ENCODE data around the gene DUSP22.
"Not testable (repeated sequence)": the region's sequence is repeated elsewhere in the genome, so short reads cannot be mapped to it uniquely, and the experiment has no call there.

The DUSP22 gene

DNA sequence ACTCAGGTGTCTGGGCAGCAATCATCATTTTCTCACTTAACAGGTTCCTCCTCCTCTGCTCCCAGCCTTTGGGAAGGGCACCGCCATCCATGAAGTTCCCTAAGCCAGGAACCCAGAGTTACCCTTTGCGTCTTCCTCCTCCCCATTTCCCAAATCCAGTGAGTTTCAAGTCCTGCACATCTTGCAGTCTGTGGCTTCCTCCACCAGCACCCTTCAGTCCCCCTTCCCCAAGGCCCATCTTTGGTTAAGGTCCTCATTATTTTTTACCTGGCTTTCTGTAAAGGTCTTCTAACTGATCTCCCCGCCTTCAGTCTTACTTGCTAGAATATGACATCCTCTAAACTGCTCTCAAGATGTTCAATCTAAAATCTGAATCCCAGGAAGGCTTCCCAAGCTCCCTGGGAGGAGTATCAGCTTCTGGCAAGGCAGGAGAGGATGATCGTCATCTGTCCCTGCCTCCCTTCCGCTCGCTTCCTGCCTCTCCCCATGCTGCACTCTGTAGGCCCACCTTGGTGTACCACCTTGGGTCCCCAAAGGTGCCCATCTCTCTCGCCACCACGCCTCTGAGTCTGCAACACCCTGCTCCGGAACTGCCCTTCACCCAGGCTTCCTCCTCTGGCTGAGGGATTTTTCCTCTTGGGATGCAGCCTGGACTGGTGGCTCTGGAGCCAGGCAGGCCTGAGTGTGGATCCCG, 11.4 kb upstream of the DUSP22 start:
- no peak for DNase-seq (ENCODE audit: low spot score)

GRCh38 chr6:281469-282103, 10.7 kb upstream of the DUSP22 start:
- no peak for DNase-seq (ENCODE audit: low spot score)

DNA sequence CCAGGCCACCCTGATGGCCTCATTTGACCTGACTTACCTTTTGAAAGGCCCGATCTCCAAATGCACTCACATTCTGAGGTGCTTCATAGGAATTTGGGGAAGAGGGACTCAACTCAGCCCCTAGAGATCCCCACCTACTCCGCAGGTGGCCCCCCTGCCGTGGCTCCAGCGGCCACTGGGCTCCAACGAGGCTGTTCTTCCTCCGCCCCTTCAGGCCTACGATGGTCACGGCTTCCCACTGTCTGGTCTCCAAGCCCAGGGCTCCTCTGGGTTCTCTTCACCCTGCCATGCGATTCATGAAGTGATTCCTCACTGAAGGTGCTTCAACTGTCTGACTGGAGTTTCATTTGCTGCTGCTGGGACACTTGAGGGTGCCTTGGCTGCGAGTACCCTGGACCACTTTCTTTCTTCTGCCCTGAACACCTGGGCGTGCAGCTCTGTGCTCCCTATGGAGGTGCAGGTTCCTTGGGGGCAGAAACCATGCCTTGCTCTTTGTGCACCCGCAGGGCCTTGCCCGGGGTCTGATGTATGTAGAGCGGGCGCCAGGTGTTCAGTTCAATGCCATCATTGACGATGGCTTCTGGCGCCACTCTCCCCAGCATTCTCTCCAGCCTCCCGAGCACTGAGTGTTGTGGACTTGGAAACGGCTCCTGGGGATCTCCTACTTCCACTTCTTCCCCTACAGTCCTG, 10.0 kb upstream of the DUSP22 start:
- DNase-seq (ENCODE audit: low spot score): no peak

- no peak for DNase-seq (ENCODE audit: low spot score)
These were observed 9.3 kb upstream of the DUSP22 start for GRCh38 chr6:282867-283416.

GRCh38 chr6:284486-284885, 7.8 kb upstream of the DUSP22 start:
- DNase-seq (ENCODE audit: low spot score): no peak

DNA sequence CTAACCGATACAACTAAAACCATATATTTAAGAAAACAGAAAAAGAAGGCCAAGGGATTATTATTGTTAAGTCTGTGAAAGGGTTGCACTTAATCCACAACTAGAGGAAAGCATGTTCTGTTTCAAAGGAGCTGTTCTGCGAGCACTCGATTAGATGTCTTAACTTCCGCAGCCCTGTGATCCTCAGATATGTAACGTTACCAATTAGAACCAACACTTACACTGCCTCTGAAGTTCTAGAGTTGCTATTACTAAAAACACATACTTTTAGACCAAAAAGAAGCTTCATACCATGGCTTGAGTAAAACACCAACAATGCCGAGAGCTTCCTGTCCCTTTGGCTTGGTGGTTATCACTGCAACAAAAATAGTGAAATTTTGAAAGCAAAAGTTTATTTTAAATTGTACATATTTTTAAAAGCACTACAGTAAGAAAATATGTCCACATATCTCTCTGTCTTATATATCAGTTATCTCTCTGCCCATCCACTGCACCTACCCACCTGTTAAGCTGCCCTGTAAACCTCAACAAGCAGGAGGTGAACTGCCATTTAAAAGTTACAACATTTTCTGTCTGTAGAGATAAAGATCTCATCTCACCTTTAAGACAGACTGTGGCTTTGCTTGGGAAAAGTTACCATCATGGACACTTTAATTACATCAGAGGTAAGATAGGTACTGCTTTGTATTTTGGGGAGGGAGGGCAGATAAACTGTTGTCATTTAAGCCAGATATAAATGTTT, 7.1 kb upstream of the DUSP22 start:
- DNase-seq (ENCODE audit: low spot score): no peak

GRCh38 chr6:285902-286301, 6.4 kb upstream of the DUSP22 start:
- not testable (repeated sequence) for DNase-seq (ENCODE audit: low spot score)

DNA sequence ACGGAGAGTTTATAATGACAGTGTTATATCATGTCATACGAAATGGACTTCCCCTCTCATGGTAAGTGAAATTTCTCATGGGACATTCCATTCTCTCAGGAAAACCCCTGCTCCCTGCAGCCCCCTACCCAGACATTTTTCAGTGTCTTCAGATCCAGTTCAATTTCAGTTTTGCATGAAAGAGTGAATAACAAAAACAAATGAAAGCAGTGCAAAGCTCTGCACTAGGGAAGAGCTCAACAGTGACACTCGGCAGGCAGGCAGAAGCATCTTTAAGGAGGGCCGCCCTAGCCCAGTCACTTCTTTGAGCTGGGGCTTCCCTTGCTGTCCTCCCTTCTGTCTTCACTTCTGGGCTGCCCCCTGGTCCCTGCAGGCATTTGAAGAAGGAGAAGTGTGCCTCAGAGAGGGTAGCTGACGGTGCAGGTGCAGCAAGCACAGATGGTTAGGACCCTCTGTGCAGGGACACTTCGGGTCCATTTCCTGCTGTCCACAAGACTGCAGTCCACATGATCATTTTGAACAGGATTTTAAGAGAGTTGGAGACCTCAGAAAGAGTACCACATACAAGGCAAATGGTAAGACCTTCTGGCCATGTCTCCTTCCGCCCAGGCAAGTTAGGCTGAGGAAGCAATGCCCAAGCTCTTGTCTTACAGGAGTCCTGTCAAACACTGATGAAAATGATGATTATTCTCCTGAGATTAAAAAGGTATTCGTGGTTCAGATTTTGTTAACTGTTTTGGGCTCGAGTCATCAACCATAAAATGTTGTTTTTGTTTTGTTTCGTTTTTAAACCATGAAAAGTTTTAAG, 5.4 kb upstream of the DUSP22 start:
- no peak for DNase-seq (ENCODE audit: low spot score)

- DNase-seq (ENCODE audit: low spot score): no peak
These were observed 4.8 kb upstream of the DUSP22 start for GRCh38 chr6:287489-287860.

DNA sequence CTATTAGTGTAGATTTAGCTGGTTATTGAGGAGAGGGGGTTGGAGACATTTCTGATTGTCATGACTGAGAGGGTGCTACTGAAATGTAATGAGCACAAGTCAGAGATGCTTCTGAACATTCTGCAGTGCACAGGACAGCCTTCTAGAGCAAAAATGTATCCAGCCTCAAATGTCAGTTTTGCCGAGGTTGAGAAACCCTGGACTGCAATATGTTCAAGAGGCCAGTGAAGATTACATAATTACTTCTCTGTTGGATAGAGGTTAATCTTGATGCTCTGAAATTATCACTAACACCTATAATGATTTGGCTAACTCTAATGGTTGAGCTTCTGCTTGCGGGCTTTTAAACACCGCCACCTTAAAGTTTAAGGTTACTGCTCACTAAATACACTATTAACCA, 3.4 kb upstream of the DUSP22 start:
- DNase-seq (ENCODE audit: low spot score): no peak

DNA sequence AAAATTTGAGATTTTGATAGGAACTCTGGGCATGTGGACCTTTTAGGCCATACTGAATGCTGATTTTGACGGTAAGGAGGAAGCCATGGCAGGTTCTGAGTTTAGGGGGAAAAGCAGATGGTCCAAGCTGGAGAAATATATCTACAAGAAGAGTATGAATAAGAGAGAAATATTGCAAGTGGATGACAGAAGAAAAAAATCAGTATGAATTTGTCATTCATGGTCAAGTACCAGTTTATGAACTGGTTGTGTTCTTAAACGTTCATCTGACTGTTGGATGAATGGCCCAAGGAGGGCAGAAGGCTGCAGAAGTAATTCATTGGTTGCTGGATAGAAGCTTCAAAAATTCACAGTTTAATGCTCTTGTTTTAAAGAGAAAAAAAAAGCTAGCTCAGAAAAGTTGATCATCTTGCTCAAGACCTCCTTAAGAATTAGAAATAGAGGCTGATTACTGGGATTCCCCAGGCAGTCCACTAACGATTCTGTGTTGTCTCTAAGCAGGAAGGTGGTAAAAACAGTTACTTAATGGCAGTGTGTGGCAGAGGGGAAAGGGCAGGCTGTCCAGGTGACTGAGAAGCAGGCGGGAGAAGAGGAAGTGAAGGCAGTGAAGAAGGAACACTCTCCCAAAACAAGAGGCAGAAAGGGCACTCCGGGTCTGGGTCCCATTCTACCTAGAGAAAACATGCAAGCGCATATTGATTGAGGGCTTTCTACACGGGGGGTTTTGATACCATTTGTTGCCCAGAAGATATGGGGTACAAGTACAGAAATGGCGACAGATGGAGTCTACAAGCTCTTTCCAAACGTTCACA, 2.0 kb upstream of the DUSP22 start:
- no peak for DNase-seq (ENCODE audit: low spot score)

- no peak for DNase-seq (ENCODE audit: low spot score)
These were observed 1.0 kb upstream of the DUSP22 start for GRCh38 chr6:291204-291696.

DNA sequence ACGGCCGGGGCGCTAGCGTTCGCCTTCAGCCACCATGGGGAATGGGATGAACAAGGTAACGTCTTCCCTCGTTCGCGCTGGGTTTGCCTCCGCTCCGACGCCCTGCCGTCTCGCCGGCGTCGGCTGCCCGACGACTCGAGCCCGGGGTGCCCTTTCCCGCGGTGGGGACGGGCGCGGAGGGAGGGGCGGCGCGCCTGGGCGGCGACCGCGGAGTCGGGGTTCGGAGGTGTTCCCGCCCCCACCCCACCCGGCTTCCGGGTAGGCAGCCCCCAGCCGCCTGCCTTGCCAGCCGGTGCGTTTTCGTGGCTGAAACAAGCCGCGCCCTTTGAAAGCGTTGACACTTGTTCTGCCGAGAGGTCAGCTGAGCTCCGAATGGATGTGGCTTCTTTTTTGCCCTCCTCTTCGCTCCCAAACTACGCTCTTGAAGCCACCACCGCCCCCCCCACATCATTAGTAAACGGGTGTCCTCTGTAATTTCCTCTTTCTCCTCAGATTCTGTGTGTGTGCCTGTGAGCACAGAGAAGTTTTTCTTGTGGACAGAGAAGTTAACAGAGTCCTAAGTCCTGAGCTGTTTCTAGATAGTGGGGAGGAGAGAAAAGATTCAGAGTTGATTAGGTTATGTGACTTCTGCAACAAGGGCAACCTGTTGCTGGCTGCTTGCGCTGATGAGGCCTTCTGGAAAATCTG, 362 bp downstream of the DUSP22 start:
- no peak for DNase-seq (ENCODE audit: low spot score)

DNA sequence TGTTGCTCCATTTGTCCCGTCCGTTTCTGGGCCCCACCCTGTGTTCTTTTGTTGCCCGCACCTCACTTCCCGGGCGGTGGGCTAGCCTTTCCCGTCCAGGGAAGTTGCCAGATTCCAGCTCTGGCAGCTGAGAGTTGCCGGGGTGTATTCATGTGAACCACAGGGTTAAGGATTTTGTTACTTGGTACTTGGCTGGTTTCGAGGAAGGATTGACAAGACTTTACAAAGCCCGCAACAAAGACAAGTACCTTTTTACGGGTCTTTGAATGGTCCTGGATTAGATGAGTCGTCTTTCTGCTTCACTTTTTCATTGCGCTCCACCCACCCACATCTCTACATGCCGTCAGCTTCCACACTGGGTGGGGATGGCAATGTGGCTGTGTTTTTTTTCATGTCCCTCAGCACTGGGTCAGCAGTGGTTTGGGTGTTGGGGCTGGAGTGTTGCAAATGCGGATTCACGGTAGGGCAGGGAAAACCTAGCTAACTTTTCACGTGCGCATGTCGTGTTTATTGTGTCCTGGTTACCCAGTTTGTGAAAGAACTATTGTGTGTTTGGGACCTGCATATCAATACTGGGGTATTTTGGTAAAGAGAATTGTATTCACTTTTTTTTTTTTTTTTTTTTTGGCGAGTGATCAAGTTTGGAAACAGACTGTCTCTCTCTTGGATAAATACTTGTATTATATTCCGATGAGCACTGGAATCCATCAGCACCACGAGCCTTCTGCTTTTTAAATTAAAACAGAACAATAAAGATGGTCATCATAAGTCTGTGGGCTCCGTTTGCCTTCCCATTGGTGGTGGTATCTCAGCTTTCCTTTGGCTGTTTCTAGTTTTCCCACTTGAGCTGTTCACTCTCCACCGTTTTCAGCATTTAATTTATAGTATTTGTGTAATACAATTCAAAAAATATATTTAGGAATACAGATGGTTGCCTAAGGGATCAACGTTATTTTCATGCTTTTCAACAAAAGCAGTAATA, 1.2 kb downstream of the DUSP22 start:
- DNase-seq (ENCODE audit: low spot score): no peak

DNA sequence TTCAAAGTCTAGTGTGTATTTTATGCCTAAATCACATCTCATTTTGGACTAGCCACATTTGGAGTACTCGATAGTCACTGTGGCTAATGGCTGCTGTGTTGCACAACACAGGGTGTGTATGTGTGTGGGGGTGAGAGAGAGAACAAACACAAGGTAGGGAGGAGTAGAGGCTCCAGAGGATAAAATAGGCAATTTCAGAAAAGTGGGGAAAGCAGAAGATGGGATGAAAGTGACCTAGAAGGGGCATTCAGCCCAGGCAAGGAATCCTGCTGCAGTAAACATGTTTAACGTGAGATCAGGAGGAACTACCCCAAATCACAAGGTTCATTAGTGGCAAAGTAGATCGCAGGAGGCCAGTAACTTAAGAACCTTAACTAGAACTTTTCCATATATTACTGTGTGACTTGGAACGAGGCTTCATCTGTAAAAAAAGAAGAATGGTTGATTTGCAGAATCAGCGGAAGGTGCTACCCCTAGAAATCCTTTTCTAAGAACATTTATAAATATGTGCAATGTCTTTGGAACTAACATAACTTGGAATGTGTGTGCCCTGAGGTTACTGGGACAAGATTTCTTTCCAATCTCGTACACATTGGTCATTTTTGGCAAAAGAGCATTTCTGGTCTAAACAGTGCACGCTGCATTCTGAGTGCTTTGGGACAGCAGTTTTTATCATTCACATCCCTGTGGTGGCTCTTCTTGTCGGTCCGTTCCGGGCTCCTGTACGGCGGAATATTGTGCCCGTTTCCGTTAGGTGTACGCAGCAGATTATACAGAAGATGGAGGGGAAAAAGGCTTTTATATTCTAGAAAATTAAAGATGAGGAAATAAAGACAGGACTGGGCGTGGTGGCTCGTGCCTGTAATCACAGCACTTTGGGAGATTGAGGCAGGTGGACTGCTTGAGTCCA, 2.6 kb downstream of the DUSP22 start:
- DNase-seq (ENCODE audit: low spot score): no peak

GRCh38 chr6:296151-297122, 4.2 kb downstream of the DUSP22 start:
- no peak for DNase-seq (ENCODE audit: low spot score)
